NK-92 (cell line): ENCODE measurements around the gene GALNT6.
"Not testable (repeated sequence)": the region's sequence is repeated elsewhere in the genome, so short reads cannot be mapped to it uniquely, and the experiment has no call there.

Experiments used
- DNase-seq: peaks from one replicate; lab custom pipeline; 2025; ENCODE audit not compliant: unreplicated experiment; lab: John Stamatoyannopoulos, UW

GALNT6 gene

GRCh38 chr12:51323966-51324895 is 67.0 kb downstream of the GALNT6 start, which contains the start of gene BIN2:
TSS of gene BIN2 (minus strand) at chr12:51324174. CDS start at chr12:51324102, 72 bp downstream.
- DNase-seq: no peak

- DNase-seq: no peak
Observed at GRCh38 chr12:51323317-51323960, 67.8 kb downstream of the GALNT6 start.

GRCh38 chr12:51322452-51322851 is 68.8 kb downstream of the GALNT6 start:
- no peak for DNase-seq

GRCh38 chr12:51321882-51322281 is 69.3 kb downstream of the GALNT6 start:
- no peak for DNase-seq

GRCh38 chr12:51320695-51321320 is 70.4 kb downstream of the GALNT6 start:
- DNase-seq: no peak

- no peak for DNase-seq
Observed at GRCh38 chr12:51320311-51320694, 70.9 kb downstream of the GALNT6 start.

- DNase-seq: no peak
Observed at GRCh38 chr12:51318846-51319599, 72.2 kb downstream of the GALNT6 start.

GRCh38 chr12:51318057-51318806 is 73.0 kb downstream of the GALNT6 start:
- not testable (repeated sequence) for DNase-seq

GRCh38 chr12:51311389-51311788 is 79.8 kb downstream of the GALNT6 start:
- DNase-seq: no peak

GRCh38 chr12:51307655-51308593 is 83.3 kb downstream of the GALNT6 start:
- no peak for DNase-seq

- DNase-seq: no peak
Observed at GRCh38 chr12:51306507-51306906, 84.7 kb downstream of the GALNT6 start.
